HG03342 (cell line): Measurements from ENCODE around the gene MAPK11.

Source experiments
- ATAC-seq: cut with Tn5 transposase; IDR thresholded peaks from one replicate; pipeline ENCODE4 v1.9.1; 2021; ENCODE audit warnings: mild to moderate bottlenecking, moderate library complexity; ENCODE audit not compliant: unreplicated experiment

Gene MAPK11

GRCh38 chr22:50308597-50308935 lies 38.4 kb upstream of the MAPK11 start:
- ATAC-seq = no peak

GRCh38 chr22:50307890-50308596 lies 37.9 kb upstream of the MAPK11 start:
- no peak for ATAC-seq

GRCh38 chr22:50306753-50307749 lies 36.9 kb upstream of the MAPK11 start, which contains the start of gene PLXNB2:
Gene PLXNB2 (minus strand): TSS chr22:50307646. CDS start chr22:50290584, 17,062 bp downstream.
- ATAC-seq = no peak

- ATAC-seq = no peak
These were observed 35.9 kb upstream of the MAPK11 start for GRCh38 chr22:50305923-50306566.

- no peak for ATAC-seq
These were observed 35.3 kb upstream of the MAPK11 start for GRCh38 chr22:50305393-50305922.

GRCh38 chr22:50304528-50305392 lies 34.6 kb upstream of the MAPK11 start:
- no peak for ATAC-seq

GRCh38 chr22:50303848-50304527 lies 33.8 kb upstream of the MAPK11 start:
- ATAC-seq = no peak

- no peak for ATAC-seq
These were observed 33.3 kb upstream of the MAPK11 start for GRCh38 chr22:50303515-50303847.

GRCh38 chr22:50302564-50302963 lies 32.4 kb upstream of the MAPK11 start:
- ATAC-seq = no peak

- ATAC-seq = no peak
These were observed 31.9 kb upstream of the MAPK11 start for GRCh38 chr22:50302041-50302541.

GRCh38 chr22:50301581-50301991 lies 31.4 kb upstream of the MAPK11 start:
- ATAC-seq = no peak

- no peak for ATAC-seq
These were observed 30.6 kb upstream of the MAPK11 start for GRCh38 chr22:50300620-50301257.

- no peak for ATAC-seq
These were observed 29.8 kb upstream of the MAPK11 start for GRCh38 chr22:50299785-50300619.

GRCh38 chr22:50298937-50299784 lies 29.0 kb upstream of the MAPK11 start:
- no peak for ATAC-seq

GRCh38 chr22:50298266-50298637 lies 28.1 kb upstream of the MAPK11 start:
- no peak for ATAC-seq

GRCh38 chr22:50297510-50298265 lies 27.5 kb upstream of the MAPK11 start:
- ATAC-seq = no peak
